Pulmonary artery endothelial cell (primary cell): ENCODE data around the gene POC1B. TPM values are rescaled to one million over a fixed set of nuclear protein-coding genes. Genes with fewer than 3 reads are reported as not detected.

ENCODE experiments used
- DNase-seq: peaks from one replicate; pipeline ENCODE4 v3.0.0-alpha.2; 2011; ENCODE audit warnings: low read depth, low spot score
- total RNA-seq: library from RNA; depleted of rRNA; stranded (reverse); fragments of >200 nt; gene quantifications from 2 replicates; pipeline ENCODE4 v1.2.3, GENCODE V29; 2014

POC1B gene
- total RNA-seq, 1 donor from 2014 or later, result 21.8 TPM

GRCh38 chr12:89389755-89390661 lies 135.8 kb downstream of the POC1B start:
- DNase-seq, result peak; percentile 77

DNA sequence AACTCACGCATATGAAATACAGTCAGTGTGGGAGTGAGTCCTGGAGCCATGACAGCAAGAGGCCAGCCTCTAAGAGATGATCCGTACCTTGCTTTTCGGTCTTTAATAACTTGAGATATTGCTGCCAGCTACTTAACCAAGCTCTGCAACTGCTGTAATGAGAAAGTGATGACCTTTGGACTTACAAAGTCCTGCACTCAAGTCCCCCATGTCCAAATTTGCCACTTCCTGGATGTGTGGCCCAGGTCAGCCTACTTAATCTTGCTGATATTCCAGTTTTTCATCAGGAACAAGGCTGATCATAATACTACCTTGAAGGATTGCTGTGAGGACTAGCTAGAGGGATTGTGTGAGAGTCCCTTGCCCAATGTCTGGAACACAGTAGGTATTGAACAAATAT lies 139.7 kb downstream of the POC1B start:
- no peak for DNase-seq

DNA sequence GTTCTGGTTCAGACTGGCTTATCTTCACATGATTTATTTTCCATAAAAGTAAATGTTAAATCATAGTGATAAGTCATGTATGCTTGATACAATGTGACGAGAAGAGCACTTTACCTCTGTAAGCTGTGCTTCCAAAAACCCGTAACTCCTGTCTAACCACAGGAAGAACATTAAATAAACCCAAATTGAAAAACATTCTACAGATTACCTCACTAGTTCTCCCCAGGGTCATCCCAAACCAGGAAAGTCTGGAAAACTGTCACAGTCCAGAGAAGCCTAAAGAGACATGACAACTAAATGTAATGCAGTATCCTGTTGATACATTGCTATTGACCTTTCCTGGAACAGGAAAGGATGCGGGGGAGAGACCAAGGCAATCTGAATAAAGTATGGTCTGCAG lies 141.0 kb downstream of the POC1B start:
- no peak for DNase-seq

GRCh38 chr12:89384050-89384758 lies 141.6 kb downstream of the POC1B start:
- DNase-seq, result no peak

DNA sequence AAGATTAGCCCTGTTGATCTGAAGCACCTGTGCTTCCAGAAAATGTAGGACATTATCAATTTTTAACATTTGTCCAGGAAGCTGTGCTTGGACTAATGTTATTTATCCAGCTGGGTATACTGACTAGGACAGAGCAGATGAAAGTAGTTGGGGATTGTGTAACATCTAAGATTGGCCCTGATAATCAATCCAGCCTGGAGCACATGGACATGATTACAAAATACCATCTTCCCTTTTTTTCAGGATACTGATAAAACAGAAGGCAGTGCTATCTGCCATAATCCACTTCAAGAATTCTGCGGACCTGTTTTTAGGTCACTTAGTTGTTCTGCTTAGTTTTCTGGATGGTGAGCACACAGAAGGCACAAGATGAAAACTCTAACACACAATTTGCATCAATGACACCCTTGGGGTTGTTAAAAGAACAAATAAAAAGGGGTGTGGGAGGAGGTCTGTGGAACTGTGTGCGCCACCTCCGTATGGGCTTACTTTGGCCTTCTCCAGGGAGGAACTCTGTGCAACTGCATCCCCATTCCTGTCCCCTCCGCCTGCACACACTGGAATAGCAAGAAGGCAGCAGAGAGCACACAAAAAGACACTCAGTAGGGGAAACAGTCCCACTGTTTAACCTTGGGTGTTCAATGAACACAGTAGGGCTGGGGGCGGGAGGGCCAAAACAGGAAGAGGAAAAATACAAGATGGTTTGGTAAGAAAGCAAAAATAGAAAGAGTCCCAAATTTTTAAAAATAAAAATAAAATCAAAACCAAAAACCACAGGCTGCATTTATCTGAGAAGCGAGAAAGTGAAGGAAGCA lies 142.4 kb downstream of the POC1B start:
- no peak for DNase-seq

DNA sequence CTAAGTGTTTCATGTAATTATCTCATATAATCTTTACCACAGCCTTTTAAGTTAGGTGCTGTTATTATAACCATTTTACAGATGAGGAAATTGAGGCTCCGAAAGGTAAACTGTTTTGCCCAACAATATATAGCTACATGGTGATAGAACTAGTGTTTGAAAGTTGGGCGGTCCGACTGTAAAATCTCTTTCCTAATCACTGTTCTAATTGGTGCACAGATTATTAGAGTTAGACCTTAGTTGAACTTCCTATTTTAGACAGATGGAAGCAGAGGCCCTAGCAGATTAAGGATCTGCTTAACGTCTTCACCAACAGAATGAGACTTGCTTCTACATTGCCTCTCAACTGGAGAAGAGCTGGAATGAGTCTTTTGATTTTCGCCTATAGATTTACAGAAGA lies 143.5 kb downstream of the POC1B start:
- DNase-seq, result no peak

DNA sequence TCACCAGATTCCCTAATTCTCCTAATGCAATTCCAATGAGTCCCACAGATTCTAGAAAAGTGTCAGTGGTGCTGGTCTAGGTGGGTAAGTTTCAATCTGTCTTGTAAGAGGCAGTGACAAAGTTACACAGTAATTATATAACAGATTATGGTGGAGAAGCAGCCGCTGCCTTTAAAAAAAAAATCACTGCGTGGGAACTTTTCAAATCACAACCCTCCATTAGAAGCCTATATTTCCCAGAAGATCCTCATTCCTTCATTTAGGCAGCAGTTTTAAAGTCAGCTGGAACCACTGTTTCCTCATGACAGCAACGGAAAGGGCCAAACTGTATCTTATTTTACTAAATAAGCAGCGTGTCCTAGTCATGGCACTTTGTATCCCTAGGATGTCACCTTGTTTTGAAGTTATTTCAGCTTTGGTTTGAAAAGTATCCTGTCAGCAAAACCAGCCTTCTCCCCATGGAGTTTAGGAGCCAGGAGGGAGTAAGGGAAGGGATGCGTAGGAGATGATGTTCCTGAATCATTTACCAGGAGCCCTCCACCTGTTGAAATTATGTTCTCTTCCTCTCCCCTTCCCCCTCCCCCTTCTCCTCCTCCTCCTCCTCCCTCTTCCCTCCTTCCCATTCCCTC lies 145.9 kb downstream of the POC1B start:
- DNase-seq, result no peak

- no peak for DNase-seq
Observed at GRCh38 chr12:89379148-89379838, 146.6 kb downstream of the POC1B start.

GRCh38 chr12:89376844-89377243 lies 149.0 kb downstream of the POC1B start:
- DNase-seq, result no peak

DNA sequence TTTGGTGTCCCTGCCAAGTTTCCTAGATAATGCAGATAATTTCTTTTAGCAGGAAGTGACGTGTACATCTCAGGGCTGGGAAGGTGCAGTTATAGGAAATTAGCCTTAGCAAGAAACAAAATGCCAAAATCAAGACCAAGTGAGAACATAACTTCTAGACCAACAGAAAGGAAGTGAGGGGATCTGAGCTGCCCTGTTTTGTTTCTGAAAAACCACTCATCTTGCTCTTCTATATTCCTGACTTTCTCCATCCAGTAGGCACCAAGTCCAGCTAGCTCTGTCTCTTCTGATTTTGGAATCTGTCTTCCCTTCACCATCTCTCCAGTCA lies 149.7 kb downstream of the POC1B start:
- no peak for DNase-seq

- DNase-seq, result peak; percentile 78
Observed at GRCh38 chr12:89373763-89374572, 151.9 kb downstream of the POC1B start.

- DNase-seq, result no peak
Observed at GRCh38 chr12:89372584-89373370, 153.1 kb downstream of the POC1B start.

GRCh38 chr12:89370850-89371249 lies 155.0 kb downstream of the POC1B start:
- DNase-seq, result no peak

- no peak for DNase-seq
Observed at GRCh38 chr12:89370421-89370831, 155.4 kb downstream of the POC1B start.

Other genes with a start within 250 kb of the POC1B start
- 209 and 381 TPM in 2 replicates for gene DUSP6, start 173.5 kb downstream of the POC1B start, total RNA-seq
- gene GALNT4, start 1.3 kb downstream of the POC1B start, total RNA-seq, result 19.8 and 24.3 TPM in 2 replicates
- gene ATP2B1, start 182.8 kb upstream of the POC1B start, total RNA-seq, result 28.4 and 30.1 TPM in 2 replicates